Astrocyte (in vitro differentiated cells and primary cell): ENCODE results near the gene IGSF3. TPM values are rescaled to one million over a fixed set of nuclear protein-coding genes. Genes with fewer than 3 reads are reported as not detected.

Experiments
- DNase-seq: peaks from one replicate; pipeline ENCODE4 v3.0.0-alpha.2; 2010; ENCODE audit warnings: low read depth
- FAIRE-seq: peaks from 2 replicates; lab custom pipeline; 2011; peaks lifted over from hg19 to GRCh38; lab: Jason Lieb, UNC
- H2AFZ ChIP-seq: 2 replicates; pipeline ENCODE4 v1.6.0; 2012; ENCODE audit warnings: low read depth, low read length, inconsistent platforms
- H3K27ac ChIP-seq: 2 replicates; pipeline ENCODE4 v1.5.1; 2011; ENCODE audit warnings: low read depth, low read length, inconsistent platforms
- H3K27me3 ChIP-seq: 2 replicates; pipeline ENCODE4 v1.6.0; 2011; ENCODE audit warnings: low read length, inconsistent platforms; ENCODE audit not compliant: insufficient read depth
- H3K36me3 ChIP-seq: 2 replicates; pipeline ENCODE4 v1.5.1; 2011; ENCODE audit warnings: low read length, inconsistent platforms; ENCODE audit not compliant: insufficient read depth
- H3K4me1 ChIP-seq: 2 replicates; pipeline ENCODE4 v1.5.1; 2011; ENCODE audit warnings: low read length, inconsistent platforms; ENCODE audit not compliant: insufficient read depth
- H3K4me2 ChIP-seq: 2 replicates; pipeline ENCODE4 v1.6.0; 2012; ENCODE audit warnings: low read length, inconsistent platforms
- H3K4me3 ChIP-seq: 2 replicates; pipeline ENCODE4 v1.5.1; 2011; ENCODE audit warnings: low read depth, mild to moderate bottlenecking, low read length, inconsistent platforms; ENCODE audit not compliant: insufficient read depth
- H3K79me2 ChIP-seq: 2 replicates; pipeline ENCODE4 v1.6.0; 2012; ENCODE audit warnings: mild to moderate bottlenecking, low read length, inconsistent platforms; ENCODE audit not compliant: insufficient read depth
- H3K9ac ChIP-seq: 2 replicates; pipeline ENCODE4 v1.6.0; 2012; ENCODE audit warnings: mild to moderate bottlenecking, low read length, inconsistent platforms
- H3K9me3 ChIP-seq: 2 replicates; pipeline ENCODE4 v1.5.1; 2012; ENCODE audit warnings: low read depth, mild to moderate bottlenecking, low read length, inconsistent platforms; ENCODE audit not compliant: insufficient read depth
- H4K20me1 ChIP-seq: 2 replicates; pipeline ENCODE4 v1.6.0; 2012; ENCODE audit warnings: low read length, inconsistent platforms; ENCODE audit not compliant: insufficient read depth
- H3K27ac Mint-ChIP-seq: one replicate; pipeline ENCODE4 v1.8.0; 2021; ENCODE audit warnings: mild to moderate bottlenecking, mixed read lengths; ENCODE audit not compliant: unreplicated experiment
- H3K27me3 Mint-ChIP-seq: one replicate; pipeline ENCODE4 v1.8.0; 2021; ENCODE audit warnings: low read depth, mixed read lengths; ENCODE audit not compliant: unreplicated experiment
- H3K36me3 Mint-ChIP-seq: one replicate; pipeline ENCODE4 v1.8.0; 2021; ENCODE audit warnings: low read depth, mixed read lengths; ENCODE audit not compliant: unreplicated experiment
- H3K4me1 Mint-ChIP-seq: one replicate; pipeline ENCODE4 v1.8.0; 2021; ENCODE audit warnings: low read depth, mixed read lengths; ENCODE audit not compliant: unreplicated experiment
- H3K4me3 Mint-ChIP-seq: one replicate; pipeline ENCODE4 v1.8.0; 2021; ENCODE audit warnings: mild to moderate bottlenecking, moderate library complexity, mixed read lengths; ENCODE audit not compliant: unreplicated experiment
- H3K9me3 Mint-ChIP-seq: one replicate; pipeline ENCODE4 v1.8.0; 2021; ENCODE audit warnings: mild to moderate bottlenecking, mixed read lengths; ENCODE audit not compliant: unreplicated experiment
- EZH2 ChIP-seq: IDR thresholded peaks from 2 replicates; pipeline ENCODE4 v1.6.1; 2012; ENCODE audit warnings: mild to moderate bottlenecking, low read length, inconsistent platforms; ENCODE audit not compliant: insufficient read depth
- total RNA-seq: library from RNA; stranded (reverse); gene quantifications from 2 replicates; pipeline ENCODE4 v1.2.1, GENCODE V29; 2021
- TF ChIP-seq, protein P1 (sequence below): IDR thresholded peaks from 2 replicates; pipeline ENCODE4 v1.5.1; 2011; ENCODE audit warnings: low read depth, mild to moderate bottlenecking, inconsistent platforms, low read length, moderate library complexity; ENCODE audit not compliant: insufficient read depth

Gene IGSF3
- total RNA-seq, 1 donor from 2014 or later = 11.7 TPM

DNA sequence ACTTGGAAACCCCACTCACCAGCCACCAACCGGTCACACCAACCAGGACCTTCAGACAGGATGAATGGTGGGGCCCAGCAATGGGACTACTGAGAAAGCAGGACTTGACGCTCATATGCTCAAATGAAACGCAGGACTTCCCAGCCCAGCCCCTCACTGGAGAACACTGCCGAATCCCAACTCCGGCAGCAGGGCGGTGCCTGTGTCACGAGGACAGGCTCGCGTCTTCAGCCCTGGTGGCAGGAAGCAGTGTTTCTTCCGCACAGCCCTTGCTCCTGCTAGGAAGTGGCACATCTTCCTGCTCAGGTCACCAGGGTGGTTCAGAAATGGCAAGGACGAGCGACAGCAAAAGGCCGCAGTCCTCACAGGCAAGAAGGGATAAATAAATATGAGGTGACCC, 135.6 kb downstream of the IGSF3 start:
- DNase-seq = no peak

DNA sequence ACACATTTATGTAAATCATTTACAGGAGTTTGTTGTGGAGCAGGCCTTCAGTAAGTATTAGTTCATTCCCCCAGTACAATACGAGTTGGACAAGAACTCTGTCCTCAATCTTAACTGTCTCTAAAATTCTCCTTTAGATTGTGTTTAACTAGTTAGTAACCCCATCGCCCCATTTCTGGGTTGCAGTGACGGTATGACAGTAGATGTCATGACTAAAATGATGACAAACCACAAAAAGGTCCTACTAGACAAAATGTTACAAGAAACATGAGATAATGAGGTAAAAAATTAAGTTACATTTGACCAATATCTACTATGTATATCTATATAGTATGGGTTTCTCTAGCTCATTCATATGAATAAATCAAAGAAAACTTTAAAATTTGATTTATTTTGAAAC, 137.9 kb downstream of the IGSF3 start:
- Histone ChIP-seq H3K79me2 (no peaks in the 10 kb centered on the region), H3K36me3 (no peaks in the 10 kb centered on the region), H3K27ac (no peak overlapping the region), H3K27me3 (no peaks in the 10 kb centered on the region), H3K9ac (no peak overlapping the region), H2AFZ (no peak overlapping the region), H4K20me1 (no peaks in the 10 kb centered on the region), H3K4me2 (no peak overlapping the region), H3K4me3 (no peak overlapping the region), H3K4me1 (peaks cover 12% of the 10 kb centered on the region), H3K9me3 (no peaks in the 10 kb centered on the region)
- FAIRE-seq (no peak), DNase-seq (no peak)
- Mint-ChIP-seq H3K27ac (no peak overlapping the region), H3K9me3 (no peaks in the 10 kb centered on the region), H3K27me3 (no peaks in the 10 kb centered on the region), H3K4me3 (no peak overlapping the region), H3K36me3 (peaks cover 19% of the 10 kb centered on the region), H3K4me1 (peaks cover 8% of the 10 kb centered on the region)
- TF ChIP-seq, protein P1, sequence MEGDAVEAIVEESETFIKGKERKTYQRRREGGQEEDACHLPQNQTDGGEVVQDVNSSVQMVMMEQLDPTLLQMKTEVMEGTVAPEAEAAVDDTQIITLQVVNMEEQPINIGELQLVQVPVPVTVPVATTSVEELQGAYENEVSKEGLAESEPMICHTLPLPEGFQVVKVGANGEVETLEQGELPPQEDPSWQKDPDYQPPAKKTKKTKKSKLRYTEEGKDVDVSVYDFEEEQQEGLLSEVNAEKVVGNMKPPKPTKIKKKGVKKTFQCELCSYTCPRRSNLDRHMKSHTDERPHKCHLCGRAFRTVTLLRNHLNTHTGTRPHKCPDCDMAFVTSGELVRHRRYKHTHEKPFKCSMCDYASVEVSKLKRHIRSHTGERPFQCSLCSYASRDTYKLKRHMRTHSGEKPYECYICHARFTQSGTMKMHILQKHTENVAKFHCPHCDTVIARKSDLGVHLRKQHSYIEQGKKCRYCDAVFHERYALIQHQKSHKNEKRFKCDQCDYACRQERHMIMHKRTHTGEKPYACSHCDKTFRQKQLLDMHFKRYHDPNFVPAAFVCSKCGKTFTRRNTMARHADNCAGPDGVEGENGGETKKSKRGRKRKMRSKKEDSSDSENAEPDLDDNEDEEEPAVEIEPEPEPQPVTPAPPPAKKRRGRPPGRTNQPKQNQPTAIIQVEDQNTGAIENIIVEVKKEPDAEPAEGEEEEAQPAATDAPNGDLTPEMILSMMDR = no peak
- TF ChIP-seq EZH2 = no peak

More for the DNA sequence above, 135.6 kb downstream of the IGSF3 start:
- peaks cover 19% of the 10 kb centered on the region for H3K4me1 ChIP-seq
- H3K27ac ChIP-seq = no peak overlapping the region
- TF ChIP-seq, protein P1 = no peak
- no peak for TF ChIP-seq EZH2
- Mint-ChIP-seq H3K4me1 (peaks cover 8% of the 10 kb centered on the region), H3K27ac (no peak overlapping the region), H3K27me3 (no peaks in the 10 kb centered on the region), H3K4me3 (no peak overlapping the region), H3K36me3 (peaks cover 21% of the 10 kb centered on the region), H3K9me3 (no peaks in the 10 kb centered on the region)
- no peak overlapping the region for H3K4me2 ChIP-seq
- no peaks in the 10 kb centered on the region for H3K36me3 ChIP-seq
- no peak overlapping the region for H3K9ac ChIP-seq
- no peak overlapping the region for H2AFZ ChIP-seq
- no peak overlapping the region for H3K4me3 ChIP-seq
- no peaks in the 10 kb centered on the region for H3K79me2 ChIP-seq
- H3K9me3 ChIP-seq = no peaks in the 10 kb centered on the region
- H3K27me3 ChIP-seq = no peaks in the 10 kb centered on the region
- no peaks in the 10 kb centered on the region for H4K20me1 ChIP-seq
- FAIRE-seq = no peak

DNA sequence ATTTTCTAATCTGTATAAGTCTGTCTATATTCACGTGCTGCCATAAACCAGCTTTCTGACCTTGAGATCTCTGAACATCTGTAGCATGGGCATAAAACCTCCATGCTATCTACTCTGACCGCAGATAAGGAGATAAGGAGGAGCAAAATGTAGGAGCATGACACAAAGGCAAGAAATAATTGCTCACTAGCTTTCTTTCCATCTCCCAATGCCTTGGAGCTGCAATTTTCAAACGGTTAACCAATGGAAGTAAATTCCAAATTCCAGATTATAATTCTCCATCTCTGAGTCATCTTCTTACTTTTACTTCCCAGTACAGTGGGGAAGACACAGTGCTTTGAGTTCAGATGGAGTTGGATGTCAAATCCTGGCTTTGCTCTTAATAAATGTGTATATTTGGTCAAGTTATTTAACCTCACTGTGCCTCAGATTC, 138.3 kb downstream of the IGSF3 start:
- Histone ChIP-seq H3K36me3 (no peaks in the 10 kb centered on the region), H3K4me1 (peaks cover 10% of the 10 kb centered on the region), H3K27ac (no peak overlapping the region), H2AFZ (no peak overlapping the region), H3K9me3 (no peaks in the 10 kb centered on the region), H3K4me3 (no peak overlapping the region), H3K9ac (no peak overlapping the region), H3K27me3 (no peaks in the 10 kb centered on the region), H3K4me2 (peak overlapping the region; percentile 6), H4K20me1 (no peaks in the 10 kb centered on the region), H3K79me2 (no peaks in the 10 kb centered on the region)
- DNase-seq (peak; percentile 74), FAIRE-seq (no peak)
- Mint-ChIP-seq H3K27ac (no peak overlapping the region), H3K27me3 (no peaks in the 10 kb centered on the region), H3K4me3 (no peak overlapping the region), H3K4me1 (peaks cover 8% of the 10 kb centered on the region), H3K36me3 (peaks cover 17% of the 10 kb centered on the region), H3K9me3 (no peaks in the 10 kb centered on the region)
- TF ChIP-seq, protein P1 = no peak
- TF ChIP-seq EZH2 = no peak
